GM18858 (cell line): ENCODE data around the gene MEST.
"Not testable (repeated sequence)": the region's sequence is repeated elsewhere in the genome, so short reads cannot be mapped to it uniquely, and the experiment has no call there.

Experiments
- ATAC-seq: cut with Tn5 transposase; IDR thresholded peaks from one replicate; pipeline ENCODE4 v1.9.1; 2021; ENCODE audit not compliant: unreplicated experiment

The MEST gene

DNA sequence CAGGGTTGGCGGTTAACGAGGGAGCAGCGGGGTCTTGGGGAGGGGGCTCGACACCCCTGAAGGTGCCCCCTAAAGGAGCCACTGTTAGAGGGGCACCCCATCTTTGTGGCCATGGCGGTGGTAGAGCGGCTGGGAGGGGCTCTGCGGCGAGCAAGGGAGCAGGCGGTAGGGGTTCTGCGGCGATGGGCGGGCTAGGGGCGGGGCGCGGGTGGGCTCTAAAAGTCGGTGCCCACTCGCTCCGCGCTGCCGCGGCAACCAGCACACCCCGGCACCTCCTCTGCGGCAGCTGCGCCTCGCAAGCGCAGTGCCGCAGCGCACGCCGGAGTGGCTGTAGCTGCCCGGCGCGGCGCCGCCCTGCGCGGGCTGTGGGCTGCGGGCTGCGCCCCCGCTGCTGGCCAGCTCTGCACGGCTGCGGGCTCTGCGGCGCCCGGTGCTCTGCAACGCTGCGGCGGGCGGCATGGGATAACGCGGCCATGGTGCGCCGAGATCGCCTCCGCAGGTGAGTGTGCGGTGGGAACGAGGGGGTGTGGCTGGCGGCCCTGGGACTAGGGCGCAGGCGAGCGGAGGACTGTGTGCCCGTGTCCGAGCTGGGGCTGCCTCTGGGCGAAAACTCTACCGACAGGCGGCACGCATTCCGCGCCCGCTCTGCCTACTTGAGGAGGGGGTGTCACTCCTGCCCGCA is at the start of gene MEST:
MEST (plus strand) TSS at position 245 of the 682 bp plus-strand sequence; CDS start at position 474, 229 bp downstream.
- ATAC-seq: no peak

- no peak for ATAC-seq
Observed at GRCh38 chr7:130442601-130443000, 49.3 kb upstream of the MEST start.

DNA sequence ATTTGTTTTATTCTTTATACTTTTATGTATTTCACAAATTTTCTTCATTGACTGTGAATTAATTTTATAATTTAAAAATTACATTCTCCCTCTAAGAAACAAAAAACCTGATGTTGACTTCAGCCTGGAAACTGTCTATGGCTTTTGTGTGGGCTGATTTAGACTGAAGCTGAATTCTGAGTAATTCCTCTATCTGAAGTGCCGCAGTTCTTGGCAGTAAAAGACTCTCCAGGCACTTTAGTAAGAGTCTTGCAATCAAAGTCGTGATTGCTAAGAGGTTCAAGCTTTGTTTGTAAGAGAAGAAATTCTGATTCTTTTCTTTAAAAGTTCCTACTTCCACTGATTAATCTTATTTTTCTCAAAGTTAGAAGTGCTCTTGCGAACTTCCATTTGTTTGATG is 47.7 kb upstream of the MEST start:
- no peak for ATAC-seq

DNA sequence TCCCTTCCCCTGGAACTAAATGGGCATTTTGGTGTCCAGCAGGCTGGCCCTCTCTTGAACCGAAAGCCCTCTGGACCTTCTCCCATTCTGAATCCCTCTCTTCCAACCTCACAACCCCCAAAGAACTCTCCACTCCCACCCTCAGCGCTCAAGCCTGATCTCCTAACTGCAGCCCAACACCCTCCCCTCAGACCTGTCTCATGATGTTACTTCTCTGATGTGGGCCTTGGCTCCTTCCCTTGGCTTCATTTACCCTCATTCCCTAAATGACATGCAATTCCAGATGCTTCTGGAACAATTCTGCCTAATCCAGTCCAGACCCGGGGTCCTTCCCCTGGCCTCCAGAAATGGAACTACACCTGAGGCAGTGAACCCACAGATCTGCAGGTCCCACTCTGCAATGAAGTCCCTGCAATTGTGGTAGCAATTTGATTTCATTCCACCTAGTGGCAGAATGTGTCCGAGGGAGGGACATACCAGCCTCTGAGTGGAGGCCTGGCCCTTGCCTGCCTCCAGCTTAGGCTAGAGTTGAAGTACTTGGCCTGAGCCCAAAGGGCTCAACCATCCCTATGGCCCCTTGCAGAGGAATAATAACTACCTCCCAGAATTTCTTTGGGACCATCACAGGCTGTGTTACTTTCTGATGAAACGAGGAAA is 47.0 kb upstream of the MEST start:
- ATAC-seq: no peak

GRCh38 chr7:130446259-130446658 is 45.6 kb upstream of the MEST start:
- no peak for ATAC-seq

DNA sequence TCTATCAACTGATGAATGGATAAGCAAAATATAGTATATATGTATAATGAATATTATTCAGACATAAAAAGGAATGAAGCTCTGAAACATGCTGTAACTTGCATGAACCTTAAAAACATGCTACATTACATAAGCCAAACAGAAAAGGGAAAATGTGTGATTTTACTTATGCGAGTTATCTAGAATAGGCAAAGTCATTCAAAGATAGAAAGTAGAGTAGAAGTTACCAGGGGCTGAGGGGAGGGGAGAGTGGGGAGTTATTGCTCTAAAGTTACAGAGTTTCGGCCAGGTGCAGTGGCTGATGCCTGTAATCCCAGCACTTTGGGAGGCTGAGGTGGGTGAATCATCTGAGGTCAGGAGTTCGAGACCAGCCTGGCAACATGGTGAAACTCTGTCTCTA is 40.5 kb upstream of the MEST start:
- not testable (repeated sequence) for ATAC-seq

DNA sequence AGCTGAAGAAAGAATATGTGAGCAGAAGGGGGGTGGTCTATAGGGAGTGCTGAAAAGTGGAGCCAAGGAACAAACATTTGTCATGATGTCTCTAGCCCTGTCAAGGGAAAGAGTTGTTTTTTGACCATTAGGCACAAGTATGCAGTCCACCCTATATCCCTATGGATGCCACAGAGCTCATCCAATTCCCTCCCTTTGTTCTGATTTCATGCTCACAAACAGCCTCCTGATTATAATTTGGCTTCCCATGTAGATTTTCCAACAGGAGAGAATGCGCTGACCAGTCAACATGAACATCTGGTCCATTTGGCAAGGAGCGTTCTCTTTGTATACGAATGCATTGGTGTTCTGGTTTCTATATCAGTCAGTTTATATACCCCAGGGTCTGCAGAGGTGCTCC is 38.9 kb upstream of the MEST start:
- ATAC-seq: no peak

GRCh38 chr7:130454959-130455358 is 36.9 kb upstream of the MEST start:
- no peak for ATAC-seq

DNA sequence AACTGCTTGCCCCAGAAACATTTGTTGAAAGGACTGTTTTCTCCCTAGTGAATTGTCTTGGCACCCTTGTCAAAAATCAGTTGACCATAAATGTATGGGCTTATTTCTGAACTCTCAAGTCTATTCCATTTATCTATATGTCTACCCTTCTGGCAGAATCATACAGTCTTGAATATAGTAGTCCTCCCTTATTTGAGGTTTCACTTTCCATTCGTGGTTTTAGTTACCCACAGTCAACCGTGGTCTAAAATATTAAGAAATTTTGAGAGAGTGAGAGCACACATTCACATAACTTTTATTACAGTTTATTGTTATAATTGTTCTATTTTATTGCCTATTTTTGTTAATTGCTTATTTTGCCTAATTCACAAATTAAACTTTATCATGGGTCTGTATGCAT is 33.6 kb upstream of the MEST start:
- ATAC-seq: peak; percentile 51

GRCh38 chr7:130461272-130461671 is 30.6 kb upstream of the MEST start:
- no peak for ATAC-seq

DNA sequence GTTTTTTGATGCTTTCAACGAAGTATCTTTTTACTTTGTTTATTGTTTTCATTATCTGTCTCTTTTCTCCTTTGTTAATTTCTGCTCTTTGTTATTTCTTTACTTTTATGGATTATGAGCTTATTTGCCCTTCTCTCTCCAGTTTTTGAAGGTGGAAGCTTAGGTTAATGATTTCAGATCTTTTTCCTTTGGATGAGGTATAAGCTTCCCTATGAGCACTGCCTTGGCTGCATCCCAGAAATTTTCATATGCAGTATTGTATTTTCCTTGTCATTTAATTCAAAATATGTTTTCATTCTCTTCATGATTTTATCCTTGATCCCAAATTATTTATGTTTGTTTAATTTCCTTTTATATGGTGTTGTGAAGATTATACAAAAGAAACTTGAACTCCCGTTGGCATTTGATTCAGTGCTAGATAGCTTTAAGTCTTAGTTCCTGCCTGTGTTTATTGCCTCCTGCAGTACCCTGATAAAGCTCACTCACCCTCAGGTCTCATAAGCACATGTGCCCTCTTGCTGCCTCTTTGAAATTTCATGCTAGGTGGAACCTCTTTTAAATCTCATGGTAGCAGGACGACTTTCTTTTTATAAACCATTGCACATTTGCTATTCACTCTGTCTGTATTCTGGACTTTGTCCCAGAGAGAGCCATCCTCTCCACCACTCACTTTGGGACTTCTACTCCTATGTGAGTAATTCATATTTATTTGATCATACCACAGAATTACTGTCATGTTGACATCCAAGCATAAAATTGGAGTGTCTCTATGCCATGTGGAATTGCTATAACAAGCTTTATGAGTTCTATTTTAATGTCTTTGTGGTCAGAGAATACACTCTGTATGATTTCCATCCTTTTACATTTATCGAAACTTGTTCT is 28.1 kb upstream of the MEST start:
- no peak for ATAC-seq

DNA sequence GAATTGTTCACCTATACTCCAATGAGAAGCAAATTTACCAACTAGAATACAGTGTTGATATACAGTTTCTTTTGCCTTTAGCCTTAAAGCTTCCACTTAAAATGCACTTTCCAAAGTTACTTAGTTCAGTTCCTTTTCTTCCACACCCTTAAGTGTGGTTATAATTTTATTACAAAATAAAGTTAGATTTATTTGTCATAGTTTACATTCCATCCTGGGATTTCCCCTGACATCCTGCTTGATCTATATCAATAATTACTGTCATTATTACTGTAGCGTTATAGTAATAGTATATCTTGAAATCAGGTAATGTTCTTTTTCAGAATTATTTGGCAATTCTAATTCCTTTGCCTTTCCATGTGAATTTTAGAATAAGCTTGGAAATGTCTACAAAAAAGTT is 23.3 kb upstream of the MEST start:
- no peak for ATAC-seq

GRCh38 chr7:130471974-130472373 is 19.9 kb upstream of the MEST start:
- no peak for ATAC-seq

- ATAC-seq: no peak
Observed at GRCh38 chr7:130473289-130473688, 18.6 kb upstream of the MEST start.

DNA sequence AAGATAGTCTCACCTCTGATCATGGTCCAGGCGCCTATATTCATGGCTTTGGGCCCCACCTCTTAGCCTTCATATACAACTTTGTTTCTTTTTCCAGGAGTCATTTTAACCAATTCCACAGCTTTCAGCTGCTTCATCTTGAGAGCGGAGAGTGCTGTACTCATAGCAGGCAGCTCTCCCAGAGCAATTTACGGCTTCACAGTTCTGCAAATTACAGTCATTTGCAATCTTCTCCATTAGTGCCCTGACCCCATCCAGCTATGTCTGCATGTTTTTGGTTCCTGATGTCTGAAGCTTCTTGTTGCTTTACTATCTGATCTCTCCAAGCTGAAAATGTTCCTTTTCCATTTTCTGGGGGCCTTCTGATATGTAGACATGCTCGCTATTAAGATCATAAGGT is 18.0 kb upstream of the MEST start:
- no peak for ATAC-seq

- no peak for ATAC-seq
Observed at GRCh38 chr7:130475776-130476175, 16.1 kb upstream of the MEST start.

DNA sequence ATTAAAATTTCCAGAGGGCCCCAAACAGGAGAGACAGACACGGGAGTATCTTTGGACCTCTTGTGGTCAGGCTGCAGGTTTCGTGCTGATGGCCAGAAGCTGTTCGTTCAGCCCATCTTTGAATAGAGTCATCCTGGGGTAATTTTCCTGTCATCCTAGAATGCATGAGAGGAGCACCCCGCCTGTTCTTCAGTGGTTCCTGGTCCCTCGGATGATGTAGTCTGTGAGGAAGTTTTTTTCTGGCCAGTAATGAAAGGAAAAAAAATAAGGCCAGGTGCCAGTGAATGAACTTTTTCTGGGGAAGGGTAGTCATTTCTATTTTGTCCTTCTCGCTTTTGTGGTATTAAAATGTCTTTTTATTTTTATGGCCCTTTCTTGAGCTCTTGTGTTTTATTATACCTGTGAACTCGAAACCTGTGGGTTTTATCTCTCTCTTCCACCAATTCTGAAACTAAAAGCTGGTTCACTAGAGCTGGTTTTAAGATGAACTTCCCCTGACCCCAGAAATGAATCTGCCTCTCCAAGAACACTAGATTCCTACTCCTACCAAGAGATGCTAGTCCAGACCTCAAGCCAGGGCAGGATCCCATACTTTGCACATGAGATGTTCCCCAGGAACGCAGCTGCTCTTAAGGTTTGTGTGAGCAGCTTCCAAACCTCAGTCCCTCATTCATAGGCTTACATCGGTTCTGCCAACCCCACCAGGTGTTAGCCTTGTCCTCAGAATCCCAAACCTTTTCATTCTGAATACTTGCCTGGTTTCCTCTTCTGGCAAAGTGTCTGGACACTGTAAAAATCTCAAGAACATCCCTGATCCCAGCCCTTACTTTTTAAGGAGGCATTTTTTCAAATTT is 15.4 kb upstream of the MEST start:
- peak; percentile 88 for ATAC-seq

DNA sequence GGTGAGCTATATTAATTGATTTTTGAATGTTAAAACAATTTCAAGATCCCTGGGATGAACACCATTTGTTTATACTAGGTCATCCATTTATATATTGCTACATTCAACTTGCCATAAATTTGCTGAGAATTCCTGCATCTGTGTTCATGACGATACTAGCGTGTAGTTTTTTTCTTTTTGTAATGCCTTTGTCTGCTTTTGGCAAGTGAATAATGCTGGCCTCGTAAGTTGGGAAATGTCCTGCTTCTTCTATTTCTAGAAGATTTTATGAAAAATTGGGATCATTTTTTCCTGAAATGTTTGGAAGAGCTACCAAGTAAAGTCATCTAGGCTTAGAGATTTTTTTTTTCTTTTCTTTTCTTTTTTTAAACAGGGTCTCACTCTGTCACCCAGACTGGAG is 12.9 kb upstream of the MEST start:
- no peak for ATAC-seq

DNA sequence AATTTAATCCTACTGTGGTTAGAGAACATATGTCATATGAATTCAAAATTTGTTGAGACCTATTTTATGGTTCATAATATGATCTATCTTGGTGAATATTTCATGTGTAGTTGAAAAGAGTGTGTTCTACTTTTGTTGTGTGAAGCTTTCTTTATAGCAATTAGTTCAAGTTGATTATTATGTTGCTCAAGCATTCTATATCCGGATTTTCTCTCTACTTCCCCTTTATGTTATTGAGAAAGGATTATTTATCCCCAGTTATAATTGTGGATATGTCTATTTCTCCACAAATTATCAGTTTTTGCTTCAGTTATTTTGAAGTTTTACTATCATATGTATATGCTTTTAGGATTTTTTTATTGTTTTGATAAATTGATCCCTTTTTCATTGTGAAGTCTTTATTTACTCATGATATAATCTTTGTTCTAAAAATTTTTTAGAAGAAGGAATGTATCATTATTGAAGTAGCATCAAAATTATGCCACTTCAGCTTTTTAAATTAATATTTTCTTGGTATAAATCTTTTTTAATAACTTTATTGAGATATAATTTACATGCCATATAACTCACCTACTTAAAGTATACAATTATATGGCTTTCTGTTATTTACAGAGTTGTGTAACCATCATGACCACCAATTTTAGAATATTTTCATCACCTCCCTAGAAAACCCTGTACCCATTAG is 12.0 kb upstream of the MEST start:
- no peak for ATAC-seq

DNA sequence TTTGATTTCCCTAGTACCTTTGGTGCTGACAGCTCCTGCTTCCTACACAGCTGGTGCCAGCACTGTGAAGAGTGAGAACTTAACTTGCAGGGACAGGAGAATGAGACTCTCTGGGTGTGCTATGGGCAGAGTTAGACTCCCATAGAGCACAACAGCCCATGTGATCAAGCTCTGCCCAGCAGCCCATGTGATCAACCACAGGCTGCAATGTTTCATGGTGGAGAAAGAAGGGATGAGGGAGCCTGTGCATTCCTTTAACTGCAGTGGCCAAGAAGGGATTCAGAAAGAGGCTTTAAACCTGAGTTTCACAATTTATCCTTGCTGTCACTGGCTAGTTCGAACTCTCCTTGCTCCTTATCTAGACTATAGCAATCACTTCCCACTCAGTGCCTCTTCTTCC is 10.0 kb upstream of the MEST start:
- ATAC-seq: no peak
